Stimulated activated CD8-positive, alpha-beta memory T cell treated with anti-CD3 and anti-CD28 coated beads, Interleukin-4, amount 100 ng/mL, for 1 hour (primary cell): ENCODE data around the gene CTBP2.

Experiments used
- DNase-seq, 2 donors: peaks; one replicate each; pipeline ENCODE4 v3.0.0-alpha.2; 2020; ENCODE audit warnings: low read depth in 2 of 2, low spot score in 1 of 2

CTBP2 gene

GRCh38 chr10:125011926-125012705, 148.2 kb downstream of the CTBP2 start:
- DNase-seq: no peak

GRCh38 chr10:125011171-125011925, 149.0 kb downstream of the CTBP2 start:
- no peak for DNase-seq

GRCh38 chr10:125010362-125010761, 150.0 kb downstream of the CTBP2 start:
- no peak for DNase-seq

- no peak for DNase-seq
These were observed 150.7 kb downstream of the CTBP2 start for GRCh38 chr10:125009661-125010161.

GRCh38 chr10:125008689-125009638, 151.4 kb downstream of the CTBP2 start:
- no peak for DNase-seq

GRCh38 chr10:125007436-125007835, 152.9 kb downstream of the CTBP2 start:
- no peak for DNase-seq

GRCh38 chr10:125006921-125007426, 153.4 kb downstream of the CTBP2 start:
- DNase-seq: no peak

GRCh38 chr10:125006188-125006680, 154.1 kb downstream of the CTBP2 start:
- no peak for DNase-seq

- no peak for DNase-seq
These were observed 154.8 kb downstream of the CTBP2 start for GRCh38 chr10:125005312-125006187.

- DNase-seq: no peak
These were observed 155.6 kb downstream of the CTBP2 start for GRCh38 chr10:125004571-125005311.

GRCh38 chr10:125003901-125004467, 156.4 kb downstream of the CTBP2 start:
- no peak for DNase-seq

GRCh38 chr10:125003146-125003900, 157.0 kb downstream of the CTBP2 start:
- DNase-seq: no peak

GRCh38 chr10:125002423-125003145, 157.8 kb downstream of the CTBP2 start:
- DNase-seq: no peak

GRCh38 chr10:125002047-125002422, 158.3 kb downstream of the CTBP2 start:
- no peak for DNase-seq

GRCh38 chr10:125001313-125002046, 158.9 kb downstream of the CTBP2 start:
- DNase-seq: no peak
